Breast epithelium (tissue), 3 donors: ENCODE results near the gene AMIGO2.

Experiments
- CTCF ChIP-seq, 3 donors: fragments of 450-650 bp; IDR thresholded peaks; one replicate each; pipeline ENCODE4 v1.5.1; 2016 to 2017; ENCODE audit warnings: antibody characterized with exemption in 3 of 3, mild to moderate bottlenecking in 3 of 3, moderate library complexity in 3 of 3
- POLR2A ChIP-seq: fragments of 450-650 bp; IDR thresholded peaks from one replicate; pipeline ENCODE4 v1.6.1; 2016; ENCODE audit warnings: antibody characterized with exemption, mild to moderate bottlenecking, moderate library complexity

- no peak for TF ChIP-seq POLR2A
- TF ChIP-seq CTCF (IDR thresholded peaks at IDR 0.05): no peak
These were observed 45.8 kb downstream of the AMIGO2 start for GRCh38 chr12:47033789-47034555.
